PFSK-1 (cell line): Measurements from ENCODE around the gene SLC24A3.

ENCODE experiments used
- POLR2AphosphoS5 ChIP-seq: IDR thresholded peaks from 2 replicates; pipeline ENCODE4 v1.6.1; 2012; ENCODE audit warnings: low read depth, mild to moderate bottlenecking, control low read depth, low read length, moderate library complexity
- TAF1 ChIP-seq: IDR thresholded peaks from 2 replicates; pipeline ENCODE4 v1.6.1; 2012; ENCODE audit warnings: low read length, control low read depth, borderline replicate concordance; ENCODE audit not compliant: insufficient read depth
- TF ChIP-seq, protein P1 (sequence below), 2 experiments: IDR thresholded peaks; 2 replicates each; pipeline versions ENCODE4 v1.6.1 to v1.8.0; 2011 to 2012; ENCODE audit warnings: low read depth in 2 of 2, low read length in 2 of 2, control low read depth in 1 of 2, inconsistent platforms in 1 of 2, mild to moderate bottlenecking in 1 of 2, moderate library complexity in 1 of 2; ENCODE audit not compliant: insufficient read depth in 1 of 2

DNA sequence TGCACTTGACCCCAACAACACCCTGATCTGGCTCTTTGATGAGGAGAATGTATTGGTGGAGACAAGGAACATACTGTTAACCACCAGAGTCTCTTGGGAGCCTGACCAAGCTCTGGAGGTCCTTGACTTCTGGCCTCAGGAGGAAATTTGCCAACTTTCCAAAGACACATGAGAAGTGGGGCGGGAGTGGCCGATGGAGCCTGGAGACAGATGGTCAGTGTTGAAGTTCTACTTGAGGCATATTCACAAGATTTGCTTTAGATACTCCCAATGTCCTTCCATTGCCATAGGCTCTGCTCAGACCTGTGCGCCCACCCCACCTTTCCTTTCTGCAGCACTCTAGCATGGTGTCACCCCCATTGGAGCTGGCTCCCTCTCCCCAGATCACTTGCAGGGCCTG is 241.0 kb downstream of the SLC24A3 start:
- no peak for TF ChIP-seq POLR2AphosphoS5
- TF ChIP-seq, protein P1, sequence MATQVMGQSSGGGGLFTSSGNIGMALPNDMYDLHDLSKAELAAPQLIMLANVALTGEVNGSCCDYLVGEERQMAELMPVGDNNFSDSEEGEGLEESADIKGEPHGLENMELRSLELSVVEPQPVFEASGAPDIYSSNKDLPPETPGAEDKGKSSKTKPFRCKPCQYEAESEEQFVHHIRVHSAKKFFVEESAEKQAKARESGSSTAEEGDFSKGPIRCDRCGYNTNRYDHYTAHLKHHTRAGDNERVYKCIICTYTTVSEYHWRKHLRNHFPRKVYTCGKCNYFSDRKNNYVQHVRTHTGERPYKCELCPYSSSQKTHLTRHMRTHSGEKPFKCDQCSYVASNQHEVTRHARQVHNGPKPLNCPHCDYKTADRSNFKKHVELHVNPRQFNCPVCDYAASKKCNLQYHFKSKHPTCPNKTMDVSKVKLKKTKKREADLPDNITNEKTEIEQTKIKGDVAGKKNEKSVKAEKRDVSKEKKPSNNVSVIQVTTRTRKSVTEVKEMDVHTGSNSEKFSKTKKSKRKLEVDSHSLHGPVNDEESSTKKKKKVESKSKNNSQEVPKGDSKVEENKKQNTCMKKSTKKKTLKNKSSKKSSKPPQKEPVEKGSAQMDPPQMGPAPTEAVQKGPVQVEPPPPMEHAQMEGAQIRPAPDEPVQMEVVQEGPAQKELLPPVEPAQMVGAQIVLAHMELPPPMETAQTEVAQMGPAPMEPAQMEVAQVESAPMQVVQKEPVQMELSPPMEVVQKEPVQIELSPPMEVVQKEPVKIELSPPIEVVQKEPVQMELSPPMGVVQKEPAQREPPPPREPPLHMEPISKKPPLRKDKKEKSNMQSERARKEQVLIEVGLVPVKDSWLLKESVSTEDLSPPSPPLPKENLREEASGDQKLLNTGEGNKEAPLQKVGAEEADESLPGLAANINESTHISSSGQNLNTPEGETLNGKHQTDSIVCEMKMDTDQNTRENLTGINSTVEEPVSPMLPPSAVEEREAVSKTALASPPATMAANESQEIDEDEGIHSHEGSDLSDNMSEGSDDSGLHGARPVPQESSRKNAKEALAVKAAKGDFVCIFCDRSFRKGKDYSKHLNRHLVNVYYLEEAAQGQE (IDR thresholded peaks at IDR 0.05; ENCODE audit: insufficient read depth in 1 of 2, low read depth in 2 of 2, low read length in 2 of 2) = no peak
- TF ChIP-seq TAF1 = no peak
